ENCODE measurements around the gene FARP1.

GRCh38 chr13:98144027-98144741 lies 1.3 kb downstream of the FARP1 start:
- no peak for TF ChIP-seq POLR2AphosphoS5 (IDR thresholded peaks at IDR 0.05; ENCODE audit: low read depth, low read length)
- TF ChIP-seq TAF1 (IDR thresholded peaks at IDR 0.05; ENCODE audit: borderline replicate concordance, insufficient read depth, low read length): no peak
- TF ChIP-seq, protein P1, sequence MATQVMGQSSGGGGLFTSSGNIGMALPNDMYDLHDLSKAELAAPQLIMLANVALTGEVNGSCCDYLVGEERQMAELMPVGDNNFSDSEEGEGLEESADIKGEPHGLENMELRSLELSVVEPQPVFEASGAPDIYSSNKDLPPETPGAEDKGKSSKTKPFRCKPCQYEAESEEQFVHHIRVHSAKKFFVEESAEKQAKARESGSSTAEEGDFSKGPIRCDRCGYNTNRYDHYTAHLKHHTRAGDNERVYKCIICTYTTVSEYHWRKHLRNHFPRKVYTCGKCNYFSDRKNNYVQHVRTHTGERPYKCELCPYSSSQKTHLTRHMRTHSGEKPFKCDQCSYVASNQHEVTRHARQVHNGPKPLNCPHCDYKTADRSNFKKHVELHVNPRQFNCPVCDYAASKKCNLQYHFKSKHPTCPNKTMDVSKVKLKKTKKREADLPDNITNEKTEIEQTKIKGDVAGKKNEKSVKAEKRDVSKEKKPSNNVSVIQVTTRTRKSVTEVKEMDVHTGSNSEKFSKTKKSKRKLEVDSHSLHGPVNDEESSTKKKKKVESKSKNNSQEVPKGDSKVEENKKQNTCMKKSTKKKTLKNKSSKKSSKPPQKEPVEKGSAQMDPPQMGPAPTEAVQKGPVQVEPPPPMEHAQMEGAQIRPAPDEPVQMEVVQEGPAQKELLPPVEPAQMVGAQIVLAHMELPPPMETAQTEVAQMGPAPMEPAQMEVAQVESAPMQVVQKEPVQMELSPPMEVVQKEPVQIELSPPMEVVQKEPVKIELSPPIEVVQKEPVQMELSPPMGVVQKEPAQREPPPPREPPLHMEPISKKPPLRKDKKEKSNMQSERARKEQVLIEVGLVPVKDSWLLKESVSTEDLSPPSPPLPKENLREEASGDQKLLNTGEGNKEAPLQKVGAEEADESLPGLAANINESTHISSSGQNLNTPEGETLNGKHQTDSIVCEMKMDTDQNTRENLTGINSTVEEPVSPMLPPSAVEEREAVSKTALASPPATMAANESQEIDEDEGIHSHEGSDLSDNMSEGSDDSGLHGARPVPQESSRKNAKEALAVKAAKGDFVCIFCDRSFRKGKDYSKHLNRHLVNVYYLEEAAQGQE (IDR thresholded peaks at IDR 0.05; ENCODE audit: insufficient read depth in 1 of 2, low read depth in 2 of 2, low read length in 2 of 2): no peak
- TF ChIP-seq FOXP2 (optimal IDR thresholded peaks at IDR 0.05; ENCODE audit: borderline replicate concordance, extremely low read depth, extremely low read length, insufficient read depth): no peak

Measured in PFSK-1 (cell line).